ENCODE measurements around the gene SMPX.

GRCh38 chrX:21659320-21659719 is 98.6 kb downstream of the SMPX start:
- TF ChIP-seq CTCF (conservative IDR thresholded peaks at IDR 0.05; ENCODE audit: low read depth, low read length) (no peak), POLR2A (IDR thresholded peaks at IDR 0.05; ENCODE audit: low read depth, low read length) (no peak), BHLHE40 (IDR thresholded peaks at IDR 0.05; ENCODE audit: low read depth, low read length) (no peak), NFE2L2 (IDR thresholded peaks at IDR 0.05; ENCODE audit: low read depth, low read length) (no peak), CEBPB (IDR thresholded peaks at IDR 0.05; ENCODE audit: low read depth, low read length) (no peak), RCOR1 (IDR thresholded peaks at IDR 0.05; ENCODE audit: insufficient replicate concordance, low read length) (no peak), MAZ (IDR thresholded peaks at IDR 0.05; ENCODE audit: borderline replicate concordance, low read depth, low read length) (no peak), FOS (IDR thresholded peaks at IDR 0.05; ENCODE audit: low read depth, low read length) (no peak), CHD1 (IDR thresholded peaks at IDR 0.05; ENCODE audit: low read depth, low read length) (no peak)
